HCT116 (cell line): ENCODE data around the gene TENM4. TPM values are rescaled to one million over a fixed set of nuclear protein-coding genes. Genes with fewer than 3 reads are reported as not detected.

Experiments used
- ATAC-seq: fragments of 200-7000 bp; cut with Tn5 transposase; 2 replicates; pipeline ENCODE4 v1.9.1; 2020; ENCODE audit warnings: mild to moderate bottlenecking, moderate library complexity
- BruUV-seq: library from RNA; stranded (reverse); fragments of 400-500 nt; replicated peaks from 2 replicates; lab custom pipeline; 2021; lab: Mats Ljungman, UMichigan
- CTCF ChIA-PET: fragments of 300-600 bp; sonication (Branson Sonifier 250); formaldehyde crosslinking; loops from one replicate; lab custom pipeline; 2021; ENCODE audit warnings: antibody characterized with exemption; lab: Charles Lee
- POLR2A ChIA-PET: fragments of 300-600, 350-600 bp; sonication (Branson Sonifier 250); formaldehyde crosslinking; loops from one replicate; lab custom pipeline; 2021; ENCODE audit warnings: antibody characterized with exemption; lab: Charles Lee
- RAD21 ChIA-PET, 2 experiments: fragments of 300-600 bp; sonication (Branson Sonifier 250); formaldehyde crosslinking; loops; one replicate each; lab custom pipeline; 2023; ENCODE audit warnings: low total read pairs in 2 of 2; ENCODE audit not compliant: uncharacterized antibody in 2 of 2, unreplicated experiment in 2 of 2, low non-redundant PET in 1 of 2; lab: Charles Lee
- DNase-seq: peaks from one replicate; pipeline ENCODE4 v3.0.0-alpha.2; 2010; ENCODE audit warnings: low read depth, low spot score
- H2AFZ ChIP-seq: fragments of 200-600 bp; shearing (Covaris generic), sonication (generic); 2 replicates; pipeline ENCODE4 v1.6.1; 2017; ENCODE audit warnings: low read depth, mixed run types, mixed read lengths, antibody characterized with exemption, low read length; ENCODE audit not compliant: poor library complexity, severe bottlenecking
- H3K27ac ChIP-seq: 2 replicates; pipeline ENCODE4 v1.5.1; 2012; ENCODE audit warnings: low read depth, low read length
- H3K27me3 ChIP-seq: fragments of 200-600 bp; sonication (generic); 2 replicates; pipeline ENCODE4 v1.6.1; 2016; ENCODE audit warnings: mixed run types, low read length, mixed read lengths; ENCODE audit not compliant: insufficient read depth
- H3K36me3 ChIP-seq, 2 experiments: fragments of 200-500 bp in 1 of 2; fragments of 200-600 bp in 1 of 2; sonication (Bioruptor generic) in 1 of 2; sonication (generic) in 1 of 2; 2 replicates each; pipeline versions ENCODE4 v1.5.1 to v1.6.1; 2014 to 2016; ENCODE audit warnings: low read length in 2 of 2, inconsistent platforms in 1 of 2, mixed read lengths in 1 of 2, mixed run types in 1 of 2; ENCODE audit not compliant: insufficient read depth in 2 of 2, control insufficient read depth in 1 of 2
- H3K4me1 ChIP-seq, 2 experiments: fragments of 200-600 bp in 1 of 2; sonication (generic) in 1 of 2; 2 replicates each; pipeline versions ENCODE4 v1.5.1 to v1.6.1; 2012 to 2017; ENCODE audit warnings: low read length in 2 of 2, inconsistent platforms in 1 of 2, mild to moderate bottlenecking in 1 of 2, mixed read lengths in 1 of 2, mixed run types in 1 of 2, moderate library complexity in 1 of 2; ENCODE audit not compliant: insufficient read depth in 2 of 2, control insufficient read depth in 1 of 2
- H3K4me2 ChIP-seq: fragments of 200-600 bp; sonication (generic); 2 replicates; pipeline ENCODE4 v1.6.1; 2017; ENCODE audit warnings: mixed run types, low read length, mixed read lengths
- H3K4me3 ChIP-seq, 2 experiments: fragments of 200-600 bp in 1 of 2; sonication (generic) in 1 of 2; replicated peaks in 1 of 2; 2 replicates each; pipeline ENCODE4 v1.5.1; 2011 to 2016; ENCODE audit warnings: low read length in 2 of 2, control low read depth in 1 of 2, low read depth in 1 of 2, mild to moderate bottlenecking in 1 of 2, mixed read lengths in 1 of 2, mixed run types in 1 of 2
- H3K79me2 ChIP-seq: fragments of 200-600 bp; sonication (generic); 2 replicates; pipeline ENCODE4 v1.6.1; 2017; ENCODE audit warnings: mild to moderate bottlenecking, mixed run types, low read length, moderate library complexity, mixed read lengths; ENCODE audit not compliant: insufficient read depth
- H3K9ac ChIP-seq: fragments of 200-600 bp; sonication (generic); 2 replicates; pipeline ENCODE4 v1.6.1; 2016; ENCODE audit warnings: low read length, mixed read lengths
- H3K9me2 ChIP-seq: fragments of 200-600 bp; sonication (generic), shearing (Covaris generic); 2 replicates; pipeline ENCODE4 v1.6.1; 2017; ENCODE audit warnings: mixed run types, mild to moderate bottlenecking, moderate library complexity; ENCODE audit not compliant: insufficient read depth
- H3K9me3 ChIP-seq, 2 experiments: fragments of 200-500 bp in 1 of 2; fragments of 200-600 bp in 1 of 2; sonication (Bioruptor generic) in 1 of 2; sonication (generic) in 1 of 2; 2 replicates each; pipeline ENCODE4 v1.6.1; 2014 to 2017; ENCODE audit warnings: low read length in 2 of 2, mixed read lengths in 2 of 2, inconsistent platforms in 1 of 2, low read depth in 1 of 2, mild to moderate bottlenecking in 1 of 2, mixed run types in 1 of 2, moderate library complexity in 1 of 2; ENCODE audit not compliant: control insufficient read depth in 1 of 2, insufficient read depth in 1 of 2
- H4K20me1 ChIP-seq: fragments of 200-600 bp; sonication (generic), shearing (Covaris generic); 2 replicates; pipeline ENCODE4 v1.6.1; 2017; ENCODE audit warnings: mixed run types, mild to moderate bottlenecking, moderate library complexity; ENCODE audit not compliant: insufficient read depth
- ATF3 ChIP-seq: IDR thresholded peaks from 2 replicates; pipeline ENCODE4 v1.6.1; 2012
- CBX3 ChIP-seq: IDR thresholded peaks from 2 replicates; pipeline ENCODE4 v1.6.1; 2012; ENCODE audit warnings: low read depth
- CEBPB ChIP-seq: IDR thresholded peaks from 2 replicates; pipeline ENCODE4 v1.6.1; 2012; ENCODE audit warnings: low read depth
- CTCF ChIP-seq, 3 experiments: fragments of 200-600 bp in 1 of 3; sonication (generic) in 1 of 3; IDR thresholded peaks in 2 of 3; conservative IDR thresholded peaks in 1 of 3; 2 replicates each; pipeline ENCODE4 v1.5.1; 2012 to 2017; ENCODE audit warnings: low read depth in 2 of 3, low read length in 2 of 3, antibody characterized with exemption in 1 of 3, borderline replicate concordance in 1 of 3, control low read depth in 1 of 3, mild to moderate bottlenecking in 1 of 3, mixed read lengths in 1 of 3, mixed run types in 1 of 3, moderate library complexity in 1 of 3; ENCODE audit not compliant: insufficient read depth in 1 of 3
- EGR1 ChIP-seq: IDR thresholded peaks from 2 replicates; pipeline ENCODE4 v1.6.1; 2012; ENCODE audit warnings: low read depth
- ELF1 ChIP-seq: IDR thresholded peaks from 2 replicates; pipeline ENCODE4 v1.6.1; 2012; ENCODE audit warnings: low read depth, borderline replicate concordance
- EZH2 ChIP-seq: fragments of 200-600 bp; sonication (generic); IDR thresholded peaks from 2 replicates; pipeline ENCODE4 v1.6.1; 2017; ENCODE audit warnings: antibody characterized with exemption, mixed run types
- EZH2phosphoT487 ChIP-seq: fragments of 200-600 bp; IDR thresholded peaks from 2 replicates; pipeline ENCODE4 v1.6.1; 2018; ENCODE audit warnings: antibody characterized with exemption, borderline replicate concordance
- FOSL1 ChIP-seq: IDR thresholded peaks from 2 replicates; pipeline ENCODE4 v1.6.1; 2012; ENCODE audit warnings: low read depth
- MAX ChIP-seq: IDR thresholded peaks from 2 replicates; pipeline ENCODE4 v1.6.1; 2012
- RAD21 ChIP-seq: IDR thresholded peaks from 2 replicates; pipeline ENCODE4 v1.6.1; 2012; ENCODE audit warnings: low read depth, mild to moderate bottlenecking
- SP1 ChIP-seq: IDR thresholded peaks from 2 replicates; pipeline ENCODE4 v1.6.1; 2012; ENCODE audit warnings: low read depth
- SRF ChIP-seq: IDR thresholded peaks from 2 replicates; pipeline ENCODE4 v1.6.1; 2012; ENCODE audit warnings: low read depth
- ZBTB33 ChIP-seq: IDR thresholded peaks from 2 replicates; pipeline ENCODE4 v1.6.1; 2011; ENCODE audit warnings: mild to moderate bottlenecking, low read length, moderate library complexity; ENCODE audit not compliant: insufficient replicate concordance; ENCODE audit errors: extremely low read depth
- intact Hi-C: fragments of 100-400 bp; cut with micrococcal nuclease; formaldehyde crosslinking; loops from 2 replicates; pipeline ENCODE4 v1.10.0; 2022
- total RNA-seq: library from RNA; stranded (reverse); gene quantifications from one replicate; pipeline ENCODE4 v1.2.1, GENCODE V29; 2021; ENCODE audit not compliant: unreplicated experiment

Gene TENM4
- total RNA-seq, 1 experiment from 2014 or later = 0.05 TPM

GRCh38 chr11:78990261-78990660 lies 450.6 kb downstream of the TENM4 start (continued):
- no peak for TF ChIP-seq ATF3
- TF ChIP-seq CTCF (IDR thresholded peaks at IDR 0.05 in 2 of 3, conservative IDR thresholded peaks at IDR 0.05 in 1 of 3; ENCODE audit: borderline replicate concordance in 1 of 3, insufficient read depth in 1 of 3, low read depth in 2 of 3, low read length in 2 of 3) = no peak
- TF ChIP-seq CEBPB = no peak

- ATAC-seq (no peak), DNase-seq (no peak)
- ChIA-PET CTCF (no interaction called here), POLR2A (no interaction called here), RAD21 (no interaction called here)
- Histone ChIP-seq H3K4me1 (no peaks in the 10 kb centered on the region), H3K9me3 (no peaks in the 10 kb centered on the region), H3K27ac (no peak overlapping the region), H3K36me3 (no peaks in the 10 kb centered on the region), H3K4me3 (no peak overlapping the region), H3K27me3 (peaks cover 8% of the 10 kb centered on the region; the same call in 1 of the 2 replicates), H3K9me2 (no peaks in the 10 kb centered on the region), H3K4me2 (no peak overlapping the region), H4K20me1 (no peaks in the 10 kb centered on the region), H2AFZ (no peak overlapping the region), H3K9ac (no peak overlapping the region), H3K79me2 (no peaks in the 10 kb centered on the region)
- BruUV-seq = no TSS peak
- intact Hi-C loops = no loop called here
- no peak for TF ChIP-seq SRF
- no peak for TF ChIP-seq ATF3
- no peak for TF ChIP-seq ZBTB33
- no peak for TF ChIP-seq EZH2phosphoT487
- no peak for TF ChIP-seq CBX3
- no peak for TF ChIP-seq CEBPB
- no peak for TF ChIP-seq FOSL1
- no peak for TF ChIP-seq RAD21
- no peak for TF ChIP-seq EGR1
- no peak for TF ChIP-seq CTCF (IDR thresholded peaks at IDR 0.05 in 2 of 3, conservative IDR thresholded peaks at IDR 0.05 in 1 of 3; ENCODE audit: borderline replicate concordance in 1 of 3, insufficient read depth in 1 of 3, low read depth in 2 of 3, low read length in 2 of 3)
- TF ChIP-seq SP1 = no peak
- TF ChIP-seq MAX = no peak
- no peak for TF ChIP-seq EZH2
- no peak for TF ChIP-seq ELF1
- TF ChIP-seq, all 23 proteins: peak for 0
Measured at GRCh38 chr11:78987748-78988147, 453.1 kb downstream of the TENM4 start.
